ENCODE results near the gene MALRD1.

The MALRD1 gene

DNA sequence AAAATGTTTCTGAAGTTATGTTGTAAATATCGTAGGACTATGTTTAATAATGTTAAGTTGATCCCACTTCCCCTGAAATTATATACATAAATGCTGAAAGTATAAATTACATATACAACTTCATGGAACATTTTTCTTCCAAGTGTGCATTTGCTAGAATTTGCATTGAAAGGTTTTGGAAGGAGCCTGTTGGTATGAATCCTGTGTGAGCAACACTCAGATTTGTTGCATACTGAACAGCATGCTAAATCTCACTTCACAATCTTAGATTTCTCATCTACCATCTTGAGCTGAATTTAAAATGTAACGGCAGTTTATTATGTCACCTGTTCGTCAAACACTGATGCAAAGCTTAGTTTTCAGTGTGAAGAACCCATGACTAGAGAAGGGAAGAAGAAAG, 172.6 kb downstream of the MALRD1 start:
- DNase-seq (ENCODE audit: low read depth in 2 of 2, low spot score in 1 of 2): no peak

DNA sequence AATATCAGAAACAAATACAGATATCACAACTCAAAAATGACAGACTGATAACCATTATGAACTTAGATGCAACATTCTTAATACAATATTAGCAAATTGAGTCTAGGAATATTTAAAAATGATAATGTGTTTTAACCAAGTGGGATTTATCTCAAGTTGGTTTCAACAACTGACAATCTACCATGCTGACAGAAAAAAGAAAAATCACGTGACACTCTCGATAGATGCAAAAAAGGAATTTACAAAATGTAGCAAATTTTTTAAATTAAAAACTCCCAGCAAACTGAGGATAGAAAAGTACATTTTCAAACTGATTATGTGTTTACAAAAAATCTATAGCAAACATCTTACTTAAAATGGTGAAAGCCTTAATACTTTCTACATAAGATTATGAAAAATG, 177.4 kb downstream of the MALRD1 start:
- DNase-seq (ENCODE audit: low read depth in 2 of 2, low spot score in 1 of 2): no peak

- DNase-seq (ENCODE audit: low read depth in 2 of 2, low spot score in 1 of 2): no peak
Observed at GRCh38 chr10:19231034-19231433, 182.4 kb downstream of the MALRD1 start.

GRCh38 chr10:19245889-19246752, 197.5 kb downstream of the MALRD1 start:
- no peak for DNase-seq (ENCODE audit: low read depth in 2 of 2, low spot score in 1 of 2)

DNA sequence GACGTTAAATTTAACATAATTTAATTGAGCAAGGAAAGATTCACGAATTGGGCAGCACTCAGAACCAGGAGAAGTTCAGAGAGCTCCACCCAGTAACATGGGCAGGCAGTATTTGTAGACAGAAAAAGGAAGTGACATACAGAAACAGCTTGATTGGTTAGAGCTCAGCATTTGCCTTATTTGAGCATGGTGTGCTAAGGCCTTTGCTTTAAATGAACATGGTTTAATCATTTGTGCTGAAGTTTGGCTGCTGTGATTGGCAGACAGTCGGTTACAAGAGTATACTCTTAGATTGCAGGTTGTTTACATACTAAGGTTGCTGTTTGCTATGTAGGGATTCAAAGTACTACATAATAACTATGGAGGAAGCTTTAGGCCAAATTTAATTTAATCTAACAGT, 199.2 kb downstream of the MALRD1 start:
- no peak for DNase-seq (ENCODE audit: low read depth in 2 of 2, low spot score in 1 of 2)

DNA sequence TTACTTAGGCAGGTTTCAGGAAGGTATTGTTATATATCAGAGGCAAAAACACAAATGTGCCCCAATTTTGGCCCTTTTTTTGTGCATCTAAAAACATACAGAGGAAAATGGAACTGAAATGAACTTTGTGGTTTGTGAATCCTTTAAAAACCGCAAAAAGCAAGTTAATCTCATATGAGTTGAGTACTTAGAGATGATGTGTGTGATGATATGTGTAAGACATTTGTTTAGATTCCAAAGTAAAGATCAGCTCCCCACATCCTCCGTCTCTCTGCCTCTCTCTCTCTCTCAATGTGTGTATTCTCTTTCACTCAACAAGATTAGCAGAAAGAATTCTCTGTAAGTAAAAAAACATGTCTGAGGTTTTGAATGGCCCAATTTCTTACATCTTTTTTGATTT, 201.9 kb downstream of the MALRD1 start:
- DNase-seq (ENCODE audit: low read depth in 2 of 2, low spot score in 1 of 2): no peak

DNA sequence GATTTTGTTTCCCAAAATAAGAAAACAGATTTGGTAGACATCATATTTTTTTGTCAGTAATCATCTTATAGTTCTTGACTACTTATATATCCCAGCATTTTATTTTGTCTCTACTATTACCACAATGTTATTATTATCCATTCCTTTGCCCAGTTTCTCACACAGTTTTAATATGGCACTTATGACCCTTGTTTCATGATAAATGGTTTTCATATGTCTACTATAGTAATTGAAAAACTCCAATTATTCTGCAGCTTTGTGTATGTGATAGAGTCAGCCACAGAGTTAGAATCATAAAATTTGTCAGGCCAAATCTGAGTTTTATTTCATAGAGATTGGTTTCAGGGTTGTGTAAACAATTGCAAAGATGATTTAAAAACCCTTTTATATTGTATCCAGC, 203.9 kb downstream of the MALRD1 start:
- no peak for DNase-seq (ENCODE audit: low read depth in 2 of 2, low spot score in 1 of 2)

GRCh38 chr10:19256331-19256730, 207.7 kb downstream of the MALRD1 start:
- DNase-seq (ENCODE audit: low read depth in 2 of 2, low spot score in 1 of 2): no peak

DNA sequence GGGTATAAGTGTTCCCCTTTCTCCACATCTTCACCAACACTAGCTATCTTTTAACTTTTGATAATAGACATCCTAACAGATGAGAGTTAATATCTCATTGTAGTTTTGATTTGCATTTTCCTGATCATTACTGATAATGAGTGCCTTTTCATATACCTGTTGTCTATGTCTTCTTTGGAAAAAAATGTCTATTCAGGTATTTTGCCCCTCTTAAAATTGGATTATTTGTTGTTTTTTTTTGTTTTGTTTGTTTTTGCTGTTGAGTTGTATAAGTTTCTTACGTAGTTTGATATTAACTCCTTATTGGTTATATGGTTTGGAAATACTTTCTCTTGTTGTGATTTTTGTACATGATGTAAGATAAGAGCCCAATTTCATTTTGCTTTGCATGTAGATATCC, 214.7 kb downstream of the MALRD1 start:
- no peak for DNase-seq (ENCODE audit: low read depth in 2 of 2, low spot score in 1 of 2)

DNA sequence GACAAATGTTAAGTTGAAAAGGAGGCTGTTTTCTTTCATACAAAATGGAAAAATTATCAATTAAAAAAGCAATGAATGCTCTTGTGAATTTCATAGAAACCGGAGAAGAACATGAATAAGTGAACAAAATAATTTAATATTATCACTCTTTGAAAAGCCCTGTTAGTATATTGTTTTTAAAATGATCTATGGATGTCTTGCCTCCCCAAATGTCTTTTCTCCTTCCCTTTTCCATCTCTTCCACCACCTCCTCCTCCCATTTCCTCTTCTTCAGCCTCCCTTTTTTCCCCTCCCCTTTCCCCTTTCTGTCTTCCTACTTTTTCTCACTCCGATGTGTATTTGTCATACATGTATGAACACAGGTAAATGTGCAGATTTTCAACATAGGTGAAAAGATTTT, 234.7 kb downstream of the MALRD1 start:
- DNase-seq (ENCODE audit: low read depth in 2 of 2, low spot score in 1 of 2): no peak

- no peak for DNase-seq (ENCODE audit: low read depth in 2 of 2, low spot score in 1 of 2)
Observed at GRCh38 chr10:19283786-19284185, 235.2 kb downstream of the MALRD1 start.

DNA sequence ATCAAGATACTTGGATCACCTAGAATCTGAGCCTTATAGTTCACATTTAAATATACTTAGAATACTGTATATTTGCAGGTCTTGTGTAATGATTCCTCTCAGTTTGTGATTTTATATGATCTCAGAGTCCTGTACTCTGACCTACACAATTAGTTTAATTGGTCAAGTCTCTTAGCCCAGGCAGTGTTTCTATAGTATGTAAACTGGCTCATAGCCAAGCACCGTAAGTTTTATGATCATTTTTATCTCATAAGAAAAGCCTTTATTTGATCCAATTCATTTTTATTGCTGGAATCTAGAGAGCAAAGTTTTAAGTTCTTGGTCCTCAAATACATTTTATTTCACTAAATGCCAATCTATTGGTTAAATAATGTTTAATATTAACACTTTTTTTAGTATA, 242.2 kb downstream of the MALRD1 start:
- no peak for DNase-seq (ENCODE audit: low read depth in 2 of 2, low spot score in 1 of 2)

- DNase-seq (ENCODE audit: low read depth in 2 of 2, low spot score in 1 of 2): no peak
Observed at GRCh38 chr10:19294233-19294632, 245.6 kb downstream of the MALRD1 start.

- no peak for DNase-seq (ENCODE audit: low read depth in 2 of 2, low spot score in 1 of 2)
Observed at GRCh38 chr10:19299645-19300044, 251.0 kb downstream of the MALRD1 start.

GRCh38 chr10:19302117-19302516, 253.5 kb downstream of the MALRD1 start:
- DNase-seq (ENCODE audit: low read depth in 2 of 2, low spot score in 1 of 2): no peak

DNA sequence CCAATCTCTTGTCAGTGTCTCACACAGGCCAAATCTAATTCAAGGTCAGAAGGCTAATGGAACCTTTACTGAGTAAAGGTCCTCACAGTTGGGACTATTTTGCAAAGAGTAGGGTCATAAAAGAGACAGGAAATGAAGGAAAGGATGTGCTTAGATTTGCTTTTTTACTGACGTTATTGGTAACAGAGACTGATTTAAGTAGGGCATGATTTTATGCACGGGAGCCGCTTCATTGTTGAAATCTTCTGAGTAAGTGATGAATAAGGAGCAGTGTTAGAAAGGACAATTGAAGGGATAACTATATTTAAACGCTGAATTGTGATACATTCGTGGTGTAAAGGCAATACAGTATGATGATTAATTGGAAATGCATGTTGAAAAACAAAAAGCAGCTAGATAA, 261.5 kb downstream of the MALRD1 start:
- no peak for DNase-seq (ENCODE audit: low read depth in 2 of 2, low spot score in 1 of 2)

GRCh38 chr10:19316204-19316870, 267.7 kb downstream of the MALRD1 start:
- no peak for DNase-seq (ENCODE audit: low read depth in 2 of 2, low spot score in 1 of 2)

DNA sequence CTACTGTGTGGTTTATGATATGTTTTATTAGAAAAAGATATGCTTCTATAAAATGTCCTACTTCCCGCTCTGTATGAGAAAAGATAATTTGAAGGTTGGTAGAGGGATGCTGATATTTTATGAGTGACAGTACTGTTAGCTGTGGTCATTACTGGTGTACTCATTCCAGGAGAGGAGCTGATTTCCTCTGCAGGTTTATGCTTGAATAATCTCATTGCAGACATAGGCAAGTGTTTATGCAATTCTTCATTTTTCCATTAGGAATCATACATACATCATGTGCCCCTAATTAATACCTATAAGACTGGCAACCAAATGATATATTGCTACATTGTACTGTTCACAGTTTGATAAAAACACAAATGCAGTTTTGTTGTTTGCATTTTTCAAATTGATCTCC, 269.4 kb downstream of the MALRD1 start:
- no peak for DNase-seq (ENCODE audit: low read depth in 2 of 2, low spot score in 1 of 2)

DNA sequence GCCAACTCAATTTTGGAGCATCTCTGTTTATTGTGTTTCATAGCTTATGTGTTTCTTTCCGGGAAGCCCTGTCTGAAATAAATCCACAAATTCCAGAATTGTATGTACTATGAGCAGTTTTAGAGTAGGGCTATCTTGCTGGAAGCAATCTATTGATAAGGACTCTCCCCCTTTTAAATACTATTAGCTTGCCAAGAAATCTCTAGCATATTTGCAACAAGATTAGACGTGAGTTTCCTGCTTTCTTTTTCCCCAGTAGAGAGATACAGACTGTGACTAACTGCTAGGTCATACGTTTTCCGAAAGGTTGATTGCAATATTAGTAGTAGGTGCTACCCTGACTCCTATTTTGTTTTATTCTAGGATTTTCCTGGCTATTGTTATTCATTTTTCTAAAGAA, 277.0 kb downstream of the MALRD1 start:
- no peak for DNase-seq (ENCODE audit: low read depth in 2 of 2, low spot score in 1 of 2)

- DNase-seq (ENCODE audit: low read depth in 2 of 2, low spot score in 1 of 2): no peak
Observed at GRCh38 chr10:19328582-19328981, 280.0 kb downstream of the MALRD1 start.

DNA sequence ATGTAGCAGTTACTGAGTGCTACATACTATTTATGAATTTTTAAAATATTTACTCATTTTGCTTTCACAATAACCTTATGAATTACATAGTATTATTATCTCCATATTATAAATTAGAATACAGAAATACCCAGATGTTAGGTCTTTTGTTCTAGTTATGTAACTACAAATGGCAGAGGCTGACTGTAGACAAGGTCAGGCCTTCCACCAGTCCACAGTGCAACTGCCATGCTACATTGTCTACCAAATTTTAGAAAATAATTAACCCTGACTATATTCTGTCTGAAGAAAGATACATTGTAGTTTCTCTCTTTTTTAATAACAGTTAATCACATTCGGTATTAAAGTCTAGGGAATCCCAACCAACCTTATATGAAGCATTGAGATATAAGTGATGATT, 280.9 kb downstream of the MALRD1 start:
- no peak for DNase-seq (ENCODE audit: low read depth in 2 of 2, low spot score in 1 of 2)

DNA sequence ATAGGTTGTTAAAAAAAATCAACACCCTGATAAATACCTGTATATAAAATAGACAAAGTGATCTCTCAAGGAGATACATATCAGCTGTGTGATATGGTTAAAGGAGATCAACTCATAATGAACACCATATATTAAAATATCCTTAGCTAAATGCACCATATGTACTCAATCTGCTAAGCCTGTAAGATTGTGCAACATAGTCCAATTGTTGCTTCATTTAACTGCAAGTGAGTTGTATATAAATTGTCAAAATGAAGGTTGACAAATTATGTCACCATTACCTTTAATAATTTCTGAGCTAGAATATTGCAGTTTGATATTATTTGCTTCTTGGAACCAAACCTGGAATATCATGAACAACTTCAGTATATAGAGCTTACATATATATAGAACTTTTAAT, 283.7 kb downstream of the MALRD1 start:
- DNase-seq (ENCODE audit: low read depth in 2 of 2, low spot score in 1 of 2): no peak

DNA sequence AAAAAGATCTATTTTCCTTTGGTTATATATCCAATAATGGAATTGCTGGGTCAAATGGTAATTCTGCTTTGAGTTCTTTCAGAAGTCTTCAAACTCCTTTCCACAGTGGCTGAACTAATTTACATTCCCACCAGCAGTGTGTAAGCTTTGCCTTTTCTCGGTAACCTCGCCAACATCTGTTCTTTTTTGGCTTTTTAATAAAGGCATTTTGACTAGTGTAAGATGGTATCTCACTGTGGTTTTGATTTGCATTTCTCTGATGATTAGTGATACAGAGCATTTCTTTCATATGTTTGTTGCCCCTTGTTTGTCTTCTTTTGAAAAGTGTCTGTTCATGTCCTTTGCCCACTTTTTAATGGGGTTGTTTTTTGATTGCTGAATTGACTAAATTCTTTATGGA, 285.0 kb downstream of the MALRD1 start:
- DNase-seq (ENCODE audit: low read depth in 2 of 2, low spot score in 1 of 2): no peak
